Measurements from ENCODE around the gene TDRKH.

Gene TDRKH

GRCh38 chr1:151819976-151820623 lies 29.8 kb upstream of the TDRKH start:
- Histone ChIP-seq H3K36me3 (ENCODE audit: insufficient read depth, low read length) (no peaks in the 10 kb centered on the region), H3K27me3 (ENCODE audit: insufficient read depth, low read length, poor library complexity, severe bottlenecking) (no peaks in the 10 kb centered on the region), H3K9ac (ENCODE audit: low read depth, low read length, poor library complexity, severe bottlenecking) (no peak overlapping the region), H3K9me3 (ENCODE audit: insufficient read depth, low read depth, low read length) (no peaks in the 10 kb centered on the region), H3K9me2 (replicated peaks; ENCODE audit: low read depth, low read length) (no peaks in the 10 kb centered on the region), H3K79me2 (ENCODE audit: insufficient read depth, low read length) (no peaks in the 10 kb centered on the region), H3K4me1 (ENCODE audit: insufficient read depth, low read length, poor library complexity, severe bottlenecking) (peaks cover 55% of the 10 kb centered on the region), H3K4me3 (ENCODE audit: low read length, poor library complexity, severe bottlenecking) (no peak overlapping the region), H3F3A (ENCODE audit: low read depth) (no peaks in the 10 kb centered on the region), H3K4me2 (ENCODE audit: low read depth, low read length, poor library complexity, severe bottlenecking) (peak overlapping the region; percentile 61), H4K20me1 (ENCODE audit: insufficient read depth, low read length, poor library complexity, severe bottlenecking) (no peaks in the 10 kb centered on the region), H2AFZ (ENCODE audit: low read length) (no peak overlapping the region)
- no peak for TF ChIP-seq CTCF (conservative IDR thresholded peaks at IDR 0.05; ENCODE audit: low read length)
- TF ChIP-seq EZH2phosphoT487 (IDR thresholded peaks at IDR 0.05; ENCODE audit: borderline replicate concordance) = no peak

DNA sequence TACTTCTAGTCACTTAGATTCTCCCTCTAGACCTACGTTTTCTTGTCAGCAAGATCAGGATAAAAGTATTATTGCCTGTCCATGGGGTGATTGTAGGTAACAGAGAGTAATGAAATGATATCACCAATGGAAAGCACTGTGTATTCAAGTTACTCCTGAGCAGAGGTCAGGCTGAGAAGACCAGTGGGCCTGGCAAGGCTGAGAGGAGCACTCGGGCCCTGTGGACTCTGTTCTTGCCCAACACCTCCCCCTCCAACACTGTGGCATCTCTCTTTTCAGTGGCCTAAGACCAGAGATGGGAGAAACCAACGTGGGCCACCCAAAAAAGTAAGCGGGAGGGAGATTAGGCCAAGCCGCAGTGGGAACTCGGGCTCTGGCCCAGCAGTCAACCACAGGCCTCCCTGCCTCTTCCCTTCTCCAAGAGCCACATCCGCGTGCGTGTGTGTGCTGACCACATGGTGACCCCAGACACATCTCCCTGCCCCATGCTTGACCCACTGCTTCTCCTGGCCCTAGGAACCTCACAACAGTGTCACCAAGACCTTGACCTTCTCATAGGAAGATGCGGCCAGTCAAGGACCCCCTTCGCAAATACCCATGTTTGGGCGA lies 29.0 kb upstream of the TDRKH start:
- Histone ChIP-seq H3K27me3 (ENCODE audit: insufficient read depth, low read length, poor library complexity, severe bottlenecking) (no peaks in the 10 kb centered on the region), H3K36me3 (ENCODE audit: insufficient read depth, low read length) (no peaks in the 10 kb centered on the region), H3K4me3 (ENCODE audit: low read length, poor library complexity, severe bottlenecking) (no peak overlapping the region), H2AFZ (ENCODE audit: low read length) (no peak overlapping the region), H3K9me2 (replicated peaks; ENCODE audit: low read depth, low read length) (no peaks in the 10 kb centered on the region), H3F3A (ENCODE audit: low read depth) (no peaks in the 10 kb centered on the region), H3K4me2 (ENCODE audit: low read depth, low read length, poor library complexity, severe bottlenecking) (no peak overlapping the region), H3K9ac (ENCODE audit: low read depth, low read length, poor library complexity, severe bottlenecking) (no peak overlapping the region), H3K4me1 (ENCODE audit: insufficient read depth, low read length, poor library complexity, severe bottlenecking) (peaks cover 52% of the 10 kb centered on the region), H4K20me1 (ENCODE audit: insufficient read depth, low read length, poor library complexity, severe bottlenecking) (no peaks in the 10 kb centered on the region), H3K9me3 (ENCODE audit: insufficient read depth, low read depth, low read length) (no peaks in the 10 kb centered on the region), H3K79me2 (ENCODE audit: insufficient read depth, low read length) (no peaks in the 10 kb centered on the region)
- TF ChIP-seq CTCF (conservative IDR thresholded peaks at IDR 0.05; ENCODE audit: low read length) (no peak), EZH2phosphoT487 (IDR thresholded peaks at IDR 0.05; ENCODE audit: borderline replicate concordance) (no peak)

DNA sequence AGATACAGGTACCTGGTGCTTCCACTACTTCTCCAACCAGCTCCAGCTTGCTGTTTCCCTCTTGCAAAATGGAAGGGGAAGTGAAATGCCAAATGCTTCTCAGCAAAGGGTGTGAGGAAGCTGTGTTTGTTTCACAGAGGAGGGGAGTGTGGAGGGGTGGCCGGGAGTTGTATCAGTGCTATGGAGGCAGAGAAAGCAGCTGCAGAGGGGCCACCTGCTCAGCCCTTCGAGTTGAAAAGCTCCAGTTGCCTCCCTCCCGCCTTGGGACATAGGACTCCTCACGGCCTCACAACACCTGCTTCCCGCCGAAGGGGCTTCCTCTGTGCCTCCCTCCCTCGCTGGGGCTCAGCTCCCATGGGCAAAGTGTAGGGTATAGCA lies 27.0 kb upstream of the TDRKH start:
- H3K9ac ChIP-seq (ENCODE audit: low read depth, low read length, poor library complexity, severe bottlenecking) = no peak overlapping the region
- H4K20me1 ChIP-seq (ENCODE audit: insufficient read depth, low read length, poor library complexity, severe bottlenecking) = no peaks in the 10 kb centered on the region
- no peaks in the 10 kb centered on the region for H3K27me3 ChIP-seq (ENCODE audit: insufficient read depth, low read length, poor library complexity, severe bottlenecking)
- no peak overlapping the region for H3K4me2 ChIP-seq (ENCODE audit: low read depth, low read length, poor library complexity, severe bottlenecking)
- no peaks in the 10 kb centered on the region for H3K9me3 ChIP-seq (ENCODE audit: insufficient read depth, low read depth, low read length)
- H3K36me3 ChIP-seq (ENCODE audit: insufficient read depth, low read length) = no peaks in the 10 kb centered on the region
- H3K4me3 ChIP-seq (ENCODE audit: low read length, poor library complexity, severe bottlenecking) = no peak overlapping the region
- no peaks in the 10 kb centered on the region for H3K9me2 ChIP-seq (replicated peaks; ENCODE audit: low read depth, low read length)
- H2AFZ ChIP-seq (ENCODE audit: low read length) = no peak overlapping the region
- H3F3A ChIP-seq (ENCODE audit: low read depth) = no peaks in the 10 kb centered on the region
- no peaks in the 10 kb centered on the region for H3K79me2 ChIP-seq (ENCODE audit: insufficient read depth, low read length)
- peaks cover 50% of the 10 kb centered on the region for H3K4me1 ChIP-seq (ENCODE audit: insufficient read depth, low read length, poor library complexity, severe bottlenecking)
- no peak for TF ChIP-seq EZH2phosphoT487 (IDR thresholded peaks at IDR 0.05; ENCODE audit: borderline replicate concordance)
- no peak for TF ChIP-seq CTCF (conservative IDR thresholded peaks at IDR 0.05; ENCODE audit: low read length)

Measured in Loucy (cell line).